ENCODE results near the gene TMEM120B.

The TMEM120B gene

DNA sequence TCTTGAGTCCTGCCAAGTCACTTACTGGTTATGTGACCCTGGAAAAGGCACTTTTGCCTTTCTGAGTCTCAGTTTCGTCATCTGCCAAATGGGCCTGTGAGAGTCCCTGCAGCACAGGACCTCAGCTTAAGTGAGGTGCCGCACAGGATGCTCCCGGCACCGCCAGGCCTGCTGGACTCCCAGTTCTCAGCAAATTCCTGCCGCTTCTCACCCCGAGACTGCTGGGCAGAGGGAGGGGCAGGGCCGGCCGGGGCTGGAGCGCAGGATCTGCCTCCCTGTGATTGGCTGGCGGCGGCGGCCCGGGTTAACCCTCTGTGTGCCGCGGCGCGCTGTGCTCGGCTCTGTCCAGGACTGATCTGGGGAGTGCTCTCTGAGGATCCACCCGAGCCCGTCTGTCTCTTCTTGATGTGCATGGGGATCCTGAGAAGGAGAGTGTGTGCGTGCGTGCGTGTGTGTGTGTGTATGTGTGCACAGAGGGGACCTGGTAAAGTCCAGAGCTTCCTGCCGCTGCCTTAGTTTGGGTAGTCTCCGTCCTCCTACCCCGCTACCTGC is 99.8 kb downstream of the TMEM120B start:
- DNase-seq (ENCODE audit: low read depth in 2 of 2): peak; percentile 70 to 82
- TF ChIP-seq, protein P1, sequence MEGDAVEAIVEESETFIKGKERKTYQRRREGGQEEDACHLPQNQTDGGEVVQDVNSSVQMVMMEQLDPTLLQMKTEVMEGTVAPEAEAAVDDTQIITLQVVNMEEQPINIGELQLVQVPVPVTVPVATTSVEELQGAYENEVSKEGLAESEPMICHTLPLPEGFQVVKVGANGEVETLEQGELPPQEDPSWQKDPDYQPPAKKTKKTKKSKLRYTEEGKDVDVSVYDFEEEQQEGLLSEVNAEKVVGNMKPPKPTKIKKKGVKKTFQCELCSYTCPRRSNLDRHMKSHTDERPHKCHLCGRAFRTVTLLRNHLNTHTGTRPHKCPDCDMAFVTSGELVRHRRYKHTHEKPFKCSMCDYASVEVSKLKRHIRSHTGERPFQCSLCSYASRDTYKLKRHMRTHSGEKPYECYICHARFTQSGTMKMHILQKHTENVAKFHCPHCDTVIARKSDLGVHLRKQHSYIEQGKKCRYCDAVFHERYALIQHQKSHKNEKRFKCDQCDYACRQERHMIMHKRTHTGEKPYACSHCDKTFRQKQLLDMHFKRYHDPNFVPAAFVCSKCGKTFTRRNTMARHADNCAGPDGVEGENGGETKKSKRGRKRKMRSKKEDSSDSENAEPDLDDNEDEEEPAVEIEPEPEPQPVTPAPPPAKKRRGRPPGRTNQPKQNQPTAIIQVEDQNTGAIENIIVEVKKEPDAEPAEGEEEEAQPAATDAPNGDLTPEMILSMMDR (IDR thresholded peaks at IDR 0.05; ENCODE audit: low read depth, low read length): no peak
- peak overlapping the region; percentile 61 to 69 for H3K4me3 ChIP-seq (replicated peaks in 1 of 2; ENCODE audit: low read depth in 2 of 2, low read length in 2 of 2)

DNA sequence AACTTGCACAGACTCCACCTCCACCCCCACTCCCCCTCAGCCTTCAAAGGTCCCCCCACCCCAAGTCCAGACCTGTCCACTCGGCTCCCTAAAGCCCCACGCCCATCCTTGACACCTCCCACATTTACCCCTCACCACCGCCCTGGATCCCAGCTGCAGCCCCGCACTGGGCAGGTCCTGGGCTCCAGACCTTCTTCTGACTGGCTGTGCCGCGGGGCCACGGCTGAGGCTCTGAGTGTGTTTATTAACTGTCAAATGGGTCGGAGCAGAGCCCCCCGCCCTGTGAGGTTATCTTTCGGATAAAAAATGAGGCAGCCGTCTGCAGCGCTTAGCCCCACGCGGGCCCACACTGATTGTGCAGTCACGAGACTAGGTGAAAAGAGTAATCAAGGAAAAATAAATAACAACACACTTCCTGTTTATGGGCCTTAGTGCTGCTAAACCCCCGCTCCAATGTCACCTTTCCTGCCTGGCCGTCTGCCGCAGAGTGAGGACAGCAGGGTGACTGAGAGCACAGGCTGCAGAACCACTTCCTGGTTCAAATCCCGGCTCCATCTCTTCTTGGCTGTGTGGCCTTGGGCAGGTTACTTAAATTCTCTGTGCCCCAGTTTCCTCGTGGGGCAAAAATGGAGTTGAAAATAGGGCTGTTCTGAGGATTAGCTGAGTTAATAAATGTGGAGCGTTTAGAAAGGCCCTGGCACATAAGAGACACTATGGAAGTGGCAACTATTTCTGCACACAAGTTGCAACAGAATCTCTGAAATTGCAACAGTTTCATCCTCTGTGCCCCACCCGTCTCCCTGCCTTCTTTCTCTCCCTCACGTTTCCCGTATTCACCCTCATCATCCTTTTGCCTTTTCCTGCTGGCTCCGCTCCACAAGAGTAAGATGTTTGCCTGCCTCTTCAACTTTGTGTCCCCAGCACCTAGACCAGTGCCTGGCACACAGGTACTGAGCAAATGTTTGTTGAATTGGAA is 100.7 kb downstream of the TMEM120B start:
- TF ChIP-seq, protein P1 (IDR thresholded peaks at IDR 0.05; ENCODE audit: low read depth, low read length): no peak
- peak overlapping the region; percentile 61 to 69 for H3K4me3 ChIP-seq (replicated peaks in 1 of 2; ENCODE audit: low read depth in 2 of 2, low read length in 2 of 2)
- peak; percentile 31 to 36 for DNase-seq (ENCODE audit: low read depth in 2 of 2)

GRCh38 chr12:121813951-121814350 is 101.4 kb downstream of the TMEM120B start:
- TF ChIP-seq, protein P1 (IDR thresholded peaks at IDR 0.05; ENCODE audit: low read depth, low read length): no peak
- DNase-seq (ENCODE audit: low read depth in 2 of 2): no peak
- H3K4me3 ChIP-seq (replicated peaks in 1 of 2; ENCODE audit: low read depth in 2 of 2, low read length in 2 of 2): no peak overlapping the region

GRCh38 chr12:121814429-121815119 is 102.0 kb downstream of the TMEM120B start:
- H3K4me3 ChIP-seq (replicated peaks in 1 of 2; ENCODE audit: low read depth in 2 of 2, low read length in 2 of 2): no peak overlapping the region
- no peak for DNase-seq (ENCODE audit: low read depth in 2 of 2)
- TF ChIP-seq, protein P1 (IDR thresholded peaks at IDR 0.05; ENCODE audit: low read depth, low read length): no peak

DNA sequence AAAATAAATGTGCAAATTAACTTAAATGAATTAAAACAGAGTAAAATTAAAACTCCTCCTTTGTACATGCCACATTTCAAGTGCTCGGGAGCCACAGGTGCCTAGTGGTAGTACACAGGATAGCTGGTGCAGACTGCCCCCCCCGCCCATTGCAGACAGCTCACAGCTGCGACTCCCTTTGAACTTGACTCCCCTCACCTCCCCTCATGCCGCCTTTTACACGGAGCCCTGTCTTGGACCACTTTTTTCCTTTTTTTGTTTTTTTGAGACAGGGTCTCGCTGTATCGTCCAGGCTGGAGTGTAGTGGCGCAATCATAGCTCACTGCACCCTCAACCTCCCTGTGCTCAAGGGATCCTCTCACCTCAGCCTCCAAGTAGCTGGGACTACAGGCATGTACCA is 102.7 kb downstream of the TMEM120B start:
- TF ChIP-seq, protein P1 (IDR thresholded peaks at IDR 0.05; ENCODE audit: low read depth, low read length): no peak
- DNase-seq (ENCODE audit: low read depth in 2 of 2): no peak
- no peak overlapping the region for H3K4me3 ChIP-seq (replicated peaks in 1 of 2; ENCODE audit: low read depth in 2 of 2, low read length in 2 of 2)

DNA sequence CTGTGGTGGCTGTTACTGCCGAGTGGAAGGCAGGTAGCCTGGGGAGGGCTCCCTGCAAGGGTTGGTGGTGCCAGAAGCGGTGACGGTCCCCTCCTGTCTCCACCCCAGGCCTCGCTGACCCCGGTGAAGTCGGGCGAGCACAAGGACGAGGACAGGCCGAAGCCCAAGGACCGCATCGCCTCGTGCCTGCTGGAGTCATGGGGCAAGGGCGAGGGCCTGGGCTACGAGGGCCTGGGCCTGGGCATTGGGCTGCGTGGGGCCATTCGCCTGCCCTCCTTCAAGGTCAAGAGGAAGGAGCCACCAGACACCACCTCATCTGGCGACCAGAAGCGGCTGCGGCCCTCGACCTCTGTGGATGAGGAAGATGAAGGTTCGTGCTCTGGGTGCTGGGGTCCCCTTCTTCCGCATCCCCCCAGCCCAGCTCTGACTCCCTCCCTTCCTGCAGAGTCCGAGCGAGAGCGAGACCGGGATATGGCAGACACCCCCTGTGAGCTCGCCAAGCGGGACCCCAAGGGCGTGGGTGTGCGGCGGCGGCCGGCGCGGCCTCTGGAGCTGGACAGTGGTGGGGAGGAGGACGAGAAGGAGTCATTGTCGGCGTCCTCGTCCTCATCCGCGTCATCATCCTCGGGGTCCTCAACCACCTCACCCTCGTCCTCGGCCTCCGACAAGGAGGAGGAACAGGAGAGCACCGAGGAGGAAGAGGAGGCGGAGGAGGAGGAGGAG is 104.5 kb downstream of the TMEM120B start:
- H3K4me3 ChIP-seq (replicated peaks in 1 of 2; ENCODE audit: low read depth in 2 of 2, low read length in 2 of 2): no peak overlapping the region
- no peak for DNase-seq (ENCODE audit: low read depth in 2 of 2)
- TF ChIP-seq, protein P1 (IDR thresholded peaks at IDR 0.05; ENCODE audit: low read depth, low read length): no peak
